Measurements from ENCODE around the gene APOL3.

Gene APOL3

GRCh38 chr22:36151006-36151595, 9.5 kb downstream of the APOL3 start:
- H3K18ac ChIP-seq (ENCODE audit: low read length): no peak overlapping the region
- no peaks in the 10 kb centered on the region for H3K36me3 ChIP-seq (ENCODE audit: control insufficient read depth, insufficient read depth, low read length)
- H3K27me3 ChIP-seq (ENCODE audit: insufficient read depth, low read length, poor library complexity): no peaks in the 10 kb centered on the region
- no peak overlapping the region for H3K27ac ChIP-seq (ENCODE audit: low read depth, low read length)
- H3K4ac ChIP-seq (ENCODE audit: low read depth, low read length): no peak overlapping the region
- no peak overlapping the region for H3K4me3 ChIP-seq (ENCODE audit: low read length)
- no peak overlapping the region for H2BK5ac ChIP-seq (ENCODE audit: low read length)
- H4K8ac ChIP-seq (ENCODE audit: low read depth, low read length): no peak overlapping the region
- H2BK15ac ChIP-seq (replicated peaks; ENCODE audit: low read depth): no peak overlapping the region
- H3K56ac ChIP-seq (ENCODE audit: low read length): no peak overlapping the region
- H2BK120ac ChIP-seq (ENCODE audit: low read depth, low read length): no peak overlapping the region
- H3K4me1 ChIP-seq (ENCODE audit: control insufficient read depth, low read depth, low read length): no peaks in the 10 kb centered on the region
- DNase-seq: no peak
- no CpG with 5 or more reads among the region's 3 CpGs for WGBS (ENCODE audit: extremely low coverage, insufficient coverage, low lambda C conversion rate)
- no peak overlapping the region for H3K23ac ChIP-seq (ENCODE audit: low read length)
- no peak overlapping the region for H4K5ac ChIP-seq (ENCODE audit: low read length)
- no peaks in the 10 kb centered on the region for H3K79me1 ChIP-seq (ENCODE audit: low read length)
- no peak overlapping the region for H3K9ac ChIP-seq (ENCODE audit: low read length)
- no peak overlapping the region for H2AK5ac ChIP-seq (ENCODE audit: low read length)
- H3K79me2 ChIP-seq (ENCODE audit: control insufficient read depth, insufficient read depth, low read length): no peaks in the 10 kb centered on the region
- H3K4me2 ChIP-seq (ENCODE audit: low read length): no peak overlapping the region

- Histone ChIP-seq H4K8ac (ENCODE audit: low read depth, low read length) (no peak overlapping the region), H3K79me1 (ENCODE audit: low read length) (no peaks in the 10 kb centered on the region), H3K18ac (ENCODE audit: low read length) (no peak overlapping the region), H2BK15ac (replicated peaks; ENCODE audit: low read depth) (no peak overlapping the region), H3K23ac (ENCODE audit: low read length) (no peak overlapping the region), H2AK5ac (ENCODE audit: low read length) (no peak overlapping the region), H3K56ac (ENCODE audit: low read length) (no peak overlapping the region), H3K4ac (ENCODE audit: low read depth, low read length) (no peak overlapping the region), H3K27ac (ENCODE audit: low read depth, low read length) (no peak overlapping the region), H3K4me2 (ENCODE audit: low read length) (no peak overlapping the region), H4K5ac (ENCODE audit: low read length) (no peak overlapping the region), H2BK5ac (ENCODE audit: low read length) (no peak overlapping the region), H2BK120ac (ENCODE audit: low read depth, low read length) (no peak overlapping the region), H3K4me1 (ENCODE audit: control insufficient read depth, low read depth, low read length) (peaks cover 2% of the 10 kb centered on the region), H3K27me3 (ENCODE audit: insufficient read depth, low read length, poor library complexity) (no peaks in the 10 kb centered on the region), H3K36me3 (ENCODE audit: control insufficient read depth, insufficient read depth, low read length) (no peaks in the 10 kb centered on the region), H3K79me2 (ENCODE audit: control insufficient read depth, insufficient read depth, low read length) (no peaks in the 10 kb centered on the region), H3K4me3 (ENCODE audit: low read length) (no peak overlapping the region), H3K9ac (ENCODE audit: low read length) (no peak overlapping the region)
- WGBS (ENCODE audit: extremely low coverage, insufficient coverage, low lambda C conversion rate): no CpG with 5 or more reads among the region's 4 CpGs
- no peak for DNase-seq
Observed at GRCh38 chr22:36149441-36149840, 11.1 kb downstream of the APOL3 start.

GRCh38 chr22:36148411-36148810, 12.1 kb downstream of the APOL3 start:
- Histone ChIP-seq H2BK120ac (ENCODE audit: low read depth, low read length) (no peak overlapping the region), H3K23ac (ENCODE audit: low read length) (no peak overlapping the region), H3K4me3 (ENCODE audit: low read length) (no peak overlapping the region), H2AK5ac (ENCODE audit: low read length) (no peak overlapping the region), H3K4me1 (ENCODE audit: control insufficient read depth, low read depth, low read length) (peaks cover 2% of the 10 kb centered on the region), H2BK5ac (ENCODE audit: low read length) (no peak overlapping the region), H3K4ac (ENCODE audit: low read depth, low read length) (no peak overlapping the region), H3K9ac (ENCODE audit: low read length) (no peak overlapping the region), H3K56ac (ENCODE audit: low read length) (no peak overlapping the region), H2BK15ac (replicated peaks; ENCODE audit: low read depth) (no peak overlapping the region), H3K4me2 (ENCODE audit: low read length) (no peak overlapping the region), H3K27me3 (ENCODE audit: insufficient read depth, low read length, poor library complexity) (no peaks in the 10 kb centered on the region), H3K79me1 (ENCODE audit: low read length) (no peaks in the 10 kb centered on the region), H3K36me3 (ENCODE audit: control insufficient read depth, insufficient read depth, low read length) (no peaks in the 10 kb centered on the region), H4K8ac (ENCODE audit: low read depth, low read length) (no peak overlapping the region), H3K27ac (ENCODE audit: low read depth, low read length) (no peak overlapping the region), H4K5ac (ENCODE audit: low read length) (no peak overlapping the region), H3K18ac (ENCODE audit: low read length) (no peak overlapping the region), H3K79me2 (ENCODE audit: control insufficient read depth, insufficient read depth, low read length) (no peaks in the 10 kb centered on the region)
- WGBS (ENCODE audit: extremely low coverage, insufficient coverage, low lambda C conversion rate): no CpG with 5 or more reads among the region's 8 CpGs
- DNase-seq: no peak

- Histone ChIP-seq H2BK5ac (ENCODE audit: low read length) (no peak overlapping the region), H4K8ac (ENCODE audit: low read depth, low read length) (no peak overlapping the region), H3K4me2 (ENCODE audit: low read length) (no peak overlapping the region), H2BK120ac (ENCODE audit: low read depth, low read length) (no peak overlapping the region), H3K56ac (ENCODE audit: low read length) (no peak overlapping the region), H3K23ac (ENCODE audit: low read length) (no peak overlapping the region), H3K4ac (ENCODE audit: low read depth, low read length) (no peak overlapping the region), H4K5ac (ENCODE audit: low read length) (peak overlapping the region; percentile 33), H3K36me3 (ENCODE audit: control insufficient read depth, insufficient read depth, low read length) (no peaks in the 10 kb centered on the region), H3K4me1 (ENCODE audit: control insufficient read depth, low read depth, low read length) (peaks cover 2% of the 10 kb centered on the region), H3K79me1 (ENCODE audit: low read length) (no peaks in the 10 kb centered on the region), H3K27me3 (ENCODE audit: insufficient read depth, low read length, poor library complexity) (no peaks in the 10 kb centered on the region), H2BK15ac (replicated peaks; ENCODE audit: low read depth) (no peak overlapping the region), H3K18ac (ENCODE audit: low read length) (no peak overlapping the region), H3K79me2 (ENCODE audit: control insufficient read depth, insufficient read depth, low read length) (no peaks in the 10 kb centered on the region), H3K9ac (ENCODE audit: low read length) (no peak overlapping the region), H3K4me3 (ENCODE audit: low read length) (no peak overlapping the region), H2AK5ac (ENCODE audit: low read length) (no peak overlapping the region), H3K27ac (ENCODE audit: low read depth, low read length) (no peak overlapping the region)
- WGBS (ENCODE audit: extremely low coverage, insufficient coverage, low lambda C conversion rate): no CpG with 5 or more reads among the region's 8 CpGs
- peak; percentile 44 for DNase-seq
Observed at GRCh38 chr22:36147196-36147791, 13.3 kb downstream of the APOL3 start.

GRCh38 chr22:36145881-36146280, 14.7 kb downstream of the APOL3 start:
- H4K8ac ChIP-seq (ENCODE audit: low read depth, low read length): no peak overlapping the region
- H2BK120ac ChIP-seq (ENCODE audit: low read depth, low read length): no peak overlapping the region
- no peak overlapping the region for H3K27ac ChIP-seq (ENCODE audit: low read depth, low read length)
- peaks cover 2% of the 10 kb centered on the region for H3K4me1 ChIP-seq (ENCODE audit: control insufficient read depth, low read depth, low read length)
- no peak overlapping the region for H3K23ac ChIP-seq (ENCODE audit: low read length)
- H3K36me3 ChIP-seq (ENCODE audit: control insufficient read depth, insufficient read depth, low read length): no peaks in the 10 kb centered on the region
- H3K18ac ChIP-seq (ENCODE audit: low read length): no peak overlapping the region
- no peak overlapping the region for H3K4me2 ChIP-seq (ENCODE audit: low read length)
- no peak for DNase-seq
- H4K5ac ChIP-seq (ENCODE audit: low read length): no peak overlapping the region
- no peak overlapping the region for H2BK15ac ChIP-seq (replicated peaks; ENCODE audit: low read depth)
- no CpG with 5 or more reads among the region's 4 CpGs for WGBS (ENCODE audit: extremely low coverage, insufficient coverage, low lambda C conversion rate)
- no peaks in the 10 kb centered on the region for H3K79me2 ChIP-seq (ENCODE audit: control insufficient read depth, insufficient read depth, low read length)
- no peak overlapping the region for H3K9ac ChIP-seq (ENCODE audit: low read length)
- H3K27me3 ChIP-seq (ENCODE audit: insufficient read depth, low read length, poor library complexity): no peaks in the 10 kb centered on the region
- no peaks in the 10 kb centered on the region for H3K79me1 ChIP-seq (ENCODE audit: low read length)
- peak overlapping the region; percentile 73 for H3K56ac ChIP-seq (ENCODE audit: low read length)
- no peak overlapping the region for H2AK5ac ChIP-seq (ENCODE audit: low read length)
- no peak overlapping the region for H2BK5ac ChIP-seq (ENCODE audit: low read length)
- H3K4me3 ChIP-seq (ENCODE audit: low read length): no peak overlapping the region
- H3K4ac ChIP-seq (ENCODE audit: low read depth, low read length): no peak overlapping the region
